MM.1S (cell line): ENCODE measurements around the gene SMG6.

Experiments
- DNase-seq: peaks from one replicate; pipeline ENCODE4 v3.0.0-alpha.2; 2015
- H2AFZ ChIP-seq: fragments of 300-600 bp; sonication (generic); 2 replicates; pipeline ENCODE4 v1.6.0; 2016; ENCODE audit warnings: antibody characterized with exemption, low read length
- H3F3A ChIP-seq: fragments of 300-600 bp; sonication (generic); 2 replicates; pipeline ENCODE4 v1.6.1; 2016; ENCODE audit warnings: mild to moderate bottlenecking, antibody characterized with exemption, low read length, moderate library complexity, mixed read lengths; ENCODE audit not compliant: insufficient read depth
- H3K27ac ChIP-seq: fragments of 300-600 bp; sonication (generic); 2 replicates; pipeline ENCODE4 v1.5.1; 2016; ENCODE audit warnings: mild to moderate bottlenecking, low read length
- H3K27me3 ChIP-seq: fragments of 300-600 bp; sonication (generic); replicated peaks from 2 replicates; pipeline ENCODE4 v1.6.0; 2016; ENCODE audit warnings: low read length; ENCODE audit not compliant: insufficient read depth
- H3K36me3 ChIP-seq: fragments of 300-600 bp; sonication (generic); replicated peaks from 2 replicates; pipeline ENCODE4 v1.6.1; 2016; ENCODE audit warnings: mild to moderate bottlenecking, low read length, mixed read lengths; ENCODE audit not compliant: insufficient read depth
- H3K4me1 ChIP-seq: fragments of 300-600 bp; sonication (generic); 2 replicates; pipeline ENCODE4 v1.6.1; 2016; ENCODE audit warnings: low read length, mixed read lengths
- H3K4me2 ChIP-seq: fragments of 300-600 bp; sonication (generic); 2 replicates; pipeline ENCODE4 v1.6.0; 2016; ENCODE audit warnings: low read depth, low read length
- H3K4me3 ChIP-seq: fragments of 300-600 bp; sonication (generic); 2 replicates; pipeline ENCODE4 v1.5.1; 2016; ENCODE audit warnings: low read length, mixed read lengths
- H3K79me2 ChIP-seq: fragments of 300-600 bp; sonication (generic); 2 replicates; pipeline ENCODE4 v1.6.1; 2016; ENCODE audit warnings: mixed run types, low read length, mixed read lengths
- H3K9ac ChIP-seq: fragments of 300-600 bp; sonication (generic); 2 replicates; pipeline ENCODE4 v1.6.1; 2016; ENCODE audit warnings: low read length, mixed read lengths
- H3K9me2 ChIP-seq: fragments of 300-600 bp; sonication (generic); replicated peaks from 2 replicates; pipeline ENCODE4 v1.6.1; 2016; ENCODE audit warnings: mild to moderate bottlenecking, low read length, mixed read lengths; ENCODE audit not compliant: insufficient read depth
- H3K9me3 ChIP-seq: fragments of 300-600 bp; sonication (generic); replicated peaks from 2 replicates; pipeline ENCODE4 v1.6.1; 2016; ENCODE audit warnings: mild to moderate bottlenecking, low read length, mixed read lengths; ENCODE audit not compliant: insufficient read depth
- H4K20me1 ChIP-seq: fragments of 300-600 bp; sonication (generic); 2 replicates; pipeline ENCODE4 v1.6.1; 2016; ENCODE audit warnings: mild to moderate bottlenecking, low read length, moderate library complexity, mixed read lengths; ENCODE audit not compliant: insufficient read depth
- CTCF ChIP-seq: fragments of 300-600 bp; sonication (generic); IDR thresholded peaks from 2 replicates; pipeline ENCODE4 v1.5.1; 2016; ENCODE audit warnings: antibody characterized with exemption, low read length, mixed read lengths
- EZH2 ChIP-seq: fragments of 300-600 bp; sonication (generic); optimal IDR thresholded peaks from 2 replicates; pipeline ENCODE3; 2017; ENCODE audit warnings: low read depth, mild to moderate bottlenecking, antibody characterized with exemption, low read length, mixed read lengths
- EZH2phosphoT487 ChIP-seq: fragments of 300-600 bp; sonication (generic); IDR thresholded peaks from 2 replicates; pipeline ENCODE4 v1.6.1; 2018; ENCODE audit warnings: antibody characterized with exemption, low read length

The SMG6 gene

GRCh38 chr17:2125013-2125535, 178.5 kb downstream of the SMG6 start:
- H3K4me1 ChIP-seq = peaks cover 10% of the 10 kb centered on the region
- no peaks in the 10 kb centered on the region for H4K20me1 ChIP-seq
- no peaks in the 10 kb centered on the region for H3K27me3 ChIP-seq
- no peaks in the 10 kb centered on the region for H3K9me3 ChIP-seq
- no peaks in the 10 kb centered on the region for H3F3A ChIP-seq
- no peak overlapping the region for H3K9ac ChIP-seq
- H2AFZ ChIP-seq = no peak overlapping the region
- no peak for DNase-seq
- no peak overlapping the region for H3K4me2 ChIP-seq
- no peak overlapping the region for H3K4me3 ChIP-seq
- no peak overlapping the region for H3K27ac ChIP-seq
- H3K79me2 ChIP-seq = no peaks in the 10 kb centered on the region
- no peaks in the 10 kb centered on the region for H3K9me2 ChIP-seq
- TF ChIP-seq CTCF (no peak), EZH2 (no peak), EZH2phosphoT487 (no peak)
- no peaks in the 10 kb centered on the region for H3K36me3 ChIP-seq

- H3K4me1 ChIP-seq = peaks cover 10% of the 10 kb centered on the region
- no peak overlapping the region for H3K27ac ChIP-seq
- TF ChIP-seq EZH2phosphoT487 (no peak), EZH2 (no peak), CTCF (no peak)
- H3K4me2 ChIP-seq = no peak overlapping the region
- H3K9me3 ChIP-seq = no peaks in the 10 kb centered on the region
- H3K36me3 ChIP-seq = no peaks in the 10 kb centered on the region
- H3K9me2 ChIP-seq = no peaks in the 10 kb centered on the region
- no peaks in the 10 kb centered on the region for H3K27me3 ChIP-seq
- H2AFZ ChIP-seq = no peak overlapping the region
- no peak for DNase-seq
- no peak overlapping the region for H3K4me3 ChIP-seq
- H4K20me1 ChIP-seq = no peaks in the 10 kb centered on the region
- H3K79me2 ChIP-seq = no peaks in the 10 kb centered on the region
- no peaks in the 10 kb centered on the region for H3F3A ChIP-seq
- no peak overlapping the region for H3K9ac ChIP-seq
Measured at GRCh38 chr17:2124391-2124790, 179.2 kb downstream of the SMG6 start.

- Histone ChIP-seq H4K20me1 (no peaks in the 10 kb centered on the region), H3K9me2 (no peaks in the 10 kb centered on the region), H3K4me3 (no peak overlapping the region), H3K79me2 (no peaks in the 10 kb centered on the region), H3F3A (no peaks in the 10 kb centered on the region), H3K36me3 (no peaks in the 10 kb centered on the region), H3K9me3 (no peaks in the 10 kb centered on the region), H3K4me1 (peaks cover 10% of the 10 kb centered on the region), H3K9ac (no peak overlapping the region), H2AFZ (no peak overlapping the region), H3K27me3 (no peaks in the 10 kb centered on the region), H3K27ac (no peak overlapping the region), H3K4me2 (no peak overlapping the region)
- TF ChIP-seq CTCF (no peak), EZH2 (no peak), EZH2phosphoT487 (no peak)
- no peak for DNase-seq
Measured at GRCh38 chr17:2123375-2124251, 180.0 kb downstream of the SMG6 start.
